Smooth muscle cell of the brain vasculature (primary cell): ENCODE measurements around the gene THBS3.
"Not testable (repeated sequence)": the region's sequence is repeated elsewhere in the genome, so short reads cannot be mapped to it uniquely, and the experiment has no call there.

ENCODE experiments used
- DNase-seq: peaks from one replicate; pipeline ENCODE4 v3.0.0-alpha.2; 2012; ENCODE audit warnings: low read depth, low spot score

THBS3 gene

GRCh38 chr1:155155996-155156643 lies 51.6 kb downstream of the THBS3 start:
- not testable (repeated sequence) for DNase-seq
